HTR-8/SVneo (cell line): ENCODE data around the gene PRSS8.
"Not testable (repeated sequence)": the region's sequence is repeated elsewhere in the genome, so short reads cannot be mapped to it uniquely, and the experiment has no call there.

Experiments used
- DNase-seq: peaks from one replicate; pipeline ENCODE4 v3.0.0; 2011; ENCODE audit warnings: low spot score, mixed read lengths; ENCODE audit not compliant: insufficient read length
- FAIRE-seq: peaks from 2 replicates; lab custom pipeline; 2011; peaks lifted over from hg19 to GRCh38; lab: Jason Lieb, UNC

The PRSS8 gene

DNA sequence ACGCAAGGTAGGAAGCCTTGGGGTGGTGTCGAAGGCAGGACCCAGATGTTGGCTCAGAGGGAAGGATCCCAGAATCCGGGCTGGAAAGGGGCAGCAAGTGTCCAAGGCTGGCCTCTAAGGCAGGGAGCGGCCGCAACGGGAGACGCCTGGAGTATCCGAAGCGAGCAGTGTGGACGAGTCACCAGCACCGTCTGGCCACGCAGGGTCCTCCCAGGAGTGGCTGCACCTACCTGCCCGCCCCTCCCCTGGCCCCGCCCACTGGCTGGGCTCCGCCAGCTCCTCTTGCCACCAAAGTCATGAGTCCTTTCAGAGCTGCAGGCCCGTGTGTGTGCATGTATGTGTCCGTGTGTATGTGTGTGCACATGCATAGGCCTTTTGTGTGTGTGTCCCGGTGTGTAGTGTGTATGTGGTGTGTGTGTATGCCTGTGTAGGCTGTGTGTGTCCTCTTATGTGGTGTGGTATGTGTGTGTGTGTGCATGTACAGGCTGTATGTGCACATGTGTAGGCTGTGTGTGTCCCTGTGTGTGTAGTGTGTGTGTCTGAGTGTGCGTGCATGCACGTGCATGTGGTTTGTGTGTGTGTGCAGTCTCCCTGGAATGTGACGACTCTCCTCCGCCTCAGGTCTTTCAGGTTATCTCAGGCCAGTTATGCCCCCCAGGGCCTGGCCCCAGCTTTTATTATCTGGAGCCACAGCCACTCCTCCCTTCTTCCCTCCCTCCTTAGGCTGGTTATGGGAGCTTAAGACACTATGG lies at the start of gene PRSS8:
TSS of gene PRSS8 (minus strand) at position 193 of the 752 bp plus-strand sequence. CDS start 229 bp downstream, outside the sequence.
- FAIRE-seq: peak; percentile 84
- no peak for DNase-seq

DNA sequence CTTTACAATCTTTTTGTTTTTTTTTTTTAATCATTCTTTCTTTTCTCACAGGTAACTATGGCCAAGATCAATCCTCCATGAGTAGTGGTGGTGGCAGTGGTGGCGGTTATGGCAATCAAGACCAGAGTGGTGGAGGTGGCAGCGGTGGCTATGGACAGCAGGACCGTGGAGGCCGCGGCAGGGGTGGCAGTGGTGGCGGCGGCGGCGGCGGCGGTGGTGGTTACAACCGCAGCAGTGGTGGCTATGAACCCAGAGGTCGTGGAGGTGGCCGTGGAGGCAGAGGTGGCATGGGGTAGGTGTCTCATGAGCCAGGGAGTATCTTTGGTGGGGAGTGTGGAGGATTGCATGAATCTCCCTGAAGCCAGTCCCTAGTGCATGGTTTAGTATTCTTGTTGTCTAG lies 49.4 kb upstream of the PRSS8 start:
- no peak for FAIRE-seq
- DNase-seq: no peak

DNA sequence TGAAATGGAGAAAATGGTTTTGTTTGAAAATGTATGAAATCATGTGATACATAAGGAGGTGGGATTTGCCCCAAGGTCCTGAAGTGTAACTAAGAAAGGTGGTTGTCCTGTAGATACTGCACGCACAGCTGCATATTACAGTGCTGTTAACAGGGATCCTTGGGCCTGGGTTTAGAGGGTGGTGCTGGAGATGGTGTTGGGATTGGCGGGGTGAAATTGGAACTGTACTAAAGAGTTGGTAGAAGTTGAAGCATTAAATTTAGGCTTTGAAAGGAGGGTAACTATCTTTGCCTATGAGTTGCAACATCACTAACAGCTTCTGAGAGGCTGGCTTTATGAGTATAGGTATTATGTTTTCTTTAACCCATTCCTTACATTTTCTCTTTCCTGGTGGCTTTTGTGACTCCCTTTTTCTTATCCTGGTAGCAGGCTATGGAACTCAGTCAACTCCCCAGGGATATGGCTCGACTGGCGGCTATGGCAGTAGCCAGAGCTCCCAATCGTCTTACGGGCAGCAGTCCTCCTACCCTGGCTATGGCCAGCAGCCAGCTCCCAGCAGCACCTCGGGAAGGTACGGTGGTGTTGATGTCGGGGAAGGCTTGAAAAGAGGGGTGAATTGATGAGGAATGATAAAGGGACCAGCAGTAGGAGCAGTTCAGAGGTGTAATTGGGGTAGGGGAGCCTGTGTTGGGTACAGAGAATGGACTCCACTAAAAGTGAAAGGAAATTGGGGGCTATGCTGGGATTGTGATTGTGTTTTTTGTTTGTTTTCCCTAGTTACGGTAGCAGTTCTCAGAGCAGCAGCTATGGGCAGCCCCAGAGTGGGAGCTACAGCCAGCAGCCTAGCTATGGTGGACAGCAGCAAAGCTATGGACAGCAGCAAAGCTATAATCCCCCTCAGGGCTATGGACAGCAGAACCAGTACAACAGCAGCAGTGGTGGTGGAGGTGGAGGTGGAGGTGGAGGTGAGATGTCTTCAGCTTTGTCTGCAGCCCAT lies 48.2 kb upstream of the PRSS8 start:
- FAIRE-seq: no peak

DNA sequence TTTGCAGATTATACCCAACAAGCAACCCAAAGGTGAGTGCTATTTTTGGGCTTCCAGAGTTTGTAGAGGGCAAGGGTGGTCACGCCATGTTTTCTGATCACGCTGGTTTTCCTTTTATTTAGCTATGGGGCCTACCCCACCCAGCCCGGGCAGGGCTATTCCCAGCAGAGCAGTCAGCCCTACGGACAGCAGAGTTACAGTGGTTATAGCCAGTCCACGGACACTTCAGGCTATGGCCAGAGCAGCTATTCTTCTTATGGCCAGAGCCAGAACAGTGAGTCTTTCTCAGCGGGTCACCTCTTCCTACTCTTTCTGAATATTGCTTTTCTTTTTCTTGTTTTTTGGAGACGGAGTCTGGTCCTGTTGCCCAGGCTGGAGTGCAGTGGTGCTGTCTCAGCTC lies 46.9 kb upstream of the PRSS8 start:
- FAIRE-seq (no peak), DNase-seq (no peak)

More for the DNA sequence above, 48.2 kb upstream of the PRSS8 start:
- no peak for DNase-seq

DNA sequence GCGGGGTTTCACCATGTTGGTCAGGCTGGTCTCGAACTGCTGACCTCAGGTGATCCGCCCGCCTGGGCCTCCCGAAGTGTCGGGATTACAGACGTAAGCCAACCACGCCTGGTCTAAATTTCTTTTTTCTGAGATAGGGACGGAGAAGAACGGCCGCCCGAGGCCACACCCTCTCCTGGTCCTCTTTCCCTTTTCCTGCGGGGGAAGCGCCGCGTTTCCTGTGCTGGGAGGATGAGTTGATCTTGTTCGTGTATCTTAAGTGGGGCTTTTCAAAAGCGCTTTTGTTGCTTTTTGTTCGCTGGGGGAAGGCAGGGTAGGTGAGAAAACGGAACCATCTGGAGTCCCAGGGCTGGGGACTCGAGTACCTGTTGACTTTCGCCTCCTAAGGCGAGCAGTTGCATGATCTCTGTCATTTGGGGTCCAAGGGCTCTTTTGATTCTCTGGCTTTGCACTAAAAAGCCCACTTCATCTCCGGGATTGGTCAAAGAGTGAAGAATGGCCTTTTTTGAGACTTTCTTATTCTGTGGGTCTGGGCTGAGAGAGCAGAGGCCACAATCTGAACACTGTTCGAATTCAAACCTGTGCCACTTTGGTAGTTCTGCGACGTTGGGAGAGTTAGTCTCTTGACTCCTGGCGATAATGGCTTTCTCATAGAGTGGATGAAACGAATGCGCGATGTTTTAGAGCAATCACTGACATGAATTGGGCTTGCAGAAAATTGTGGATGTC lies 45.7 kb upstream of the PRSS8 start:
- DNase-seq: no peak

DNA sequence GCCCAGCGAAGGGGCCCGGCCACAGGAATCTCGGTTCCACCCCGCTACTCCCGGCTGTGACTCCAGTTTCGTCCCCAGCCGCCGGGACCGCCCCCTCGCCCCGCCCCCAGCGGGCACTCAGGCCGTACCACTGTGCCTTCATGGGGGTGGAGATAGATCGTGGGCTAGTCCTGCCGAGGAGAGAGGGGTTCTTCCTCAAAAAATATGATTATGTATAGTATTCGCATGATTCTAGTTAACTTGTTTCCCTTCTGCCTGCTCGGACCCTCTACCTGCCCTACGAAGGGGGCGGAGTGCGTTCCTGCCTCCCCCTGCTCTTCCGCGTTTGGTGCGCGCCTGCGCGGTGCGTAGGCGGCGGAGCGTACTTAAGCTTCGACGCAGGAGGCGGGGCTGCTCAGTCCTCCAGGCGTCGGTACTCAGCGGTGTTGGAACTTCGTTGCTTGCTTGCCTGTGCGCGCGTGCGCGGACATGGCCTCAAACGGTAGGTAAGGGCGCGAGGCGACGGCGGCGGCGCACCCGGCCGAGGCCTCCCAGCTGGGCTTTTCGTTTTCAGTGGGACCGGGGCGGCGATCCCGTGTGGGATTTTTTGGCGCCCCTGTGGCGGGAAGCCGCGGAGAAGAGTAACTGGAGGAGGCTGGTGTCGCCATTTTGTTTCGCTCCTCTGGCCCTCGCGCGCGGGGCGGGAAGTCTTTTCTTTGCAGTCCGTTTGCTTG lies 44.4 kb upstream of the PRSS8 start, which contains the start of gene FUS:
TSS of gene FUS (plus strand) at position 393 of the 713 bp plus-strand sequence. CDS start at position 469, 76 bp downstream.
- FAIRE-seq (peak; percentile 93), DNase-seq (peak; percentile 99)

More for the DNA sequence above, 45.7 kb upstream of the PRSS8 start:
- no peak for FAIRE-seq

DNA sequence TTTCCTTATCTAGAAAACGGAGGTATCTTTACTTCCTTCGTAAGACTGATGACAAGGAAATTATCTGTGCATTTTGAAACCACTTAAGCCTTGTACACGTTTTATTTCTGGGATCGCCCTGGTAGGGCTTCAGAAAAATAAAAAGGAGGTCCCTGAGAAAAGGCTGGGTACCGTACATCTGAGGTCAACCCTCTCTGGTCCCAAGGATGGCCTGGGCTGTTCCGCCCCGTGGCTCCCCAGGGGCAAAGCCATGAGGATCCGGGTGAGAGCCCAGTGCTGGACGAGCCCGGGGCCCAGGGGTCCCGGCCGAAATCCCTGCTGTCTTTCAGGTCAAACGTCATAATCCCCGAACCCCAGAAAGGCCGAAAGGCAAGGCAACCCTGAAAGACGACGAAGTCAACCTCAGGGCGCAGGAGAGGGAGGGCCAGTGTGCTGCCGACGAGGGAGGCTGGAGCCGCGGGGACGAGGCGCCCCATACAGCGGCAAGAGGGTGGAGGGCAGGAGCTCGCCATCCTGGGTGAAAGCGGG lies 43.8 kb upstream of the PRSS8 start:
- DNase-seq (no peak), FAIRE-seq (no peak)

DNA sequence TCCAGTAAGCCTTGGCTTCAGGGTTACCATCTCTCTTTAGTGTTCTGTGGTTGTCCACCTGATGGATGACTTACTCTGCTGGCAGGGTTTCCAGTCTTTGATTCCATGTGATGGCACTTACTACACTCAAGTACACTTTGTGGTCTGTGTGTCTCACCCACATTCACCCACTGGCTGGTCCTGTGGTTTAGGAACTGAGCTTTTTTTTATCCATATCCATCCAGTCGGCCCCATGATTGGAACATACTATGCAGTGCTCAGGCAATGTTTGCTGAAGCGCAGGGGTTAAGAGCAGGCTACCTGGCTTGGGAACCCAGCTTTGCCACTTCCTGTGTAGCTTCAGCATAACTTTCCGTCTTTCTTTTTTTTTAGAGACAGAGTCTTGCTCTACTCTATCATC lies 41.6 kb upstream of the PRSS8 start:
- FAIRE-seq: no peak
- no peak for DNase-seq

DNA sequence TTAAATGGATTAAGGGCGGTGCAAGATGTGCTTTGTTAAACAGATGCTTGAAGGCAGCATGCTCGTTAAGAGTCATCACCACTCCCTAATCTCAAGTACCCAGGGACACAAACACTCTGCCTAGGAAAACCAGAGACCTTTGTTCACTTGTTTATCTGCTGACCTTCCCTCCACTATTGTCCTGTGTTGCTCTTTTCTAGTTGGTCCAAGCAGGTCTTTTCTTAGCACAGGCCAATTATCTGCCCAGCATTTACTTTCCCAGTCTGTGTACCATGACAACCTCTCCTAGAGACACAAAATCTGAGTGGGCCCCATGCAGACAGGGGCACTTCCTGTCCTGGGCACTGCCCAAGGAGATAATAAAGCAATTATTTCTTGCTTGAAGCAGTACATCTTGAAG lies 34.5 kb upstream of the PRSS8 start:
- not testable (repeated sequence) for FAIRE-seq, DNase-seq

DNA sequence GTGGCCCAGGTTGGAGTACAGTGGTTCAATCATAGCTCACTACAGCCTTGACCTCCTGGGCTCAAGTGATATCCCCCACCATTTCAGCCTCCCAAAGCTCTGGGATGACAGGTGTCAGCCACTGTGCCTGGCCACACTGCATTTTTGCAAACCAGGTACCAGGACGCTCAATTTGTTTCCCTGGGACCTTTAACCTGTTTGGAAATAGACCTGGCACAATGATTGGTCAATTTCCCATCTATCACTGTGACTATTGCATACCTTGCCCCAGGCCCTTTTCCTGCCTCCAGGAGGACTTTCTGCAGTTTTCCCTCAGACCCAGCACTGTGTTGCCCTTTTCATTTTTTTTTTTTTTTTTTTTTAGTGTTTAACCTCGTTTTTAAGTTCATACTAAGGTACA lies 33.3 kb upstream of the PRSS8 start:
- FAIRE-seq (no peak), DNase-seq (no peak)

DNA sequence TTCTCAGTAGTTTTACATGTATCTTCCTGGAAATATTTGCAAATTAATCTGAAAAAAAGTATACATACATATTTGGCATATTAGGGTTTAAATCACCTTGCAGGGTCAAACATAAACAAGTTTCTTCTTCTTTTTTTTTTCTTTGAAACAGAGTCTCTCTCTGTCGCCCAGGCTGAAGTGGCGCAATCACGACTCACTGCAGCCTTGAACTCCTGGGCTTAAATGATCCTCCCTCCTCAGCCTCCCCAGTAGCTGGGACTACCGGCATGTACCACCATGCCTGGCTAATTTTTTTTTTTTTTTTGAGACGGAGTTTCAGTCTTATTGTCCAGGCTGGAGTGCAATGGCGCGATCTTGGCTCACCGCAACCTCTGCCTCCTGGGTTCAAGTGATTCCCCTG lies 31.8 kb upstream of the PRSS8 start:
- FAIRE-seq (no peak), DNase-seq (no peak)

DNA sequence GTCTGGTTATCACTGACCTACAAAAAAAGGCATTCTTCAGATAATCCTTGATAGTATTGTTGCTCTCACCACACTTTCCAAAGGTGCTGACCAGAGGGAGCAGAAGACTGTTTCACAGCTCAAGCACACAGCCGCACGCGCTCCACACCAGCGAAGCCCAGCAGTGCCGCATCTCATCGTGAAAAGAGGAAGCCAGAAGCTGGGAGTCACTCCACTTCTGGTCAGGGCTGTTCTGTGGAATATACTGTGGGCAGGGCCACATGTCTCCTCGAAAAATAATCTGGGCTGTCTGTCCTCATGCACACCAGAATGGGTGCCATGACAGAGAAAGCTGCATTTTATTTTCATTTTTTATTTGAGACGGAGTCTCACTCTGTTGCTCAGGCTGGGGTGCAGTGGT lies 21.6 kb upstream of the PRSS8 start:
- DNase-seq (no peak), FAIRE-seq (no peak)

DNA sequence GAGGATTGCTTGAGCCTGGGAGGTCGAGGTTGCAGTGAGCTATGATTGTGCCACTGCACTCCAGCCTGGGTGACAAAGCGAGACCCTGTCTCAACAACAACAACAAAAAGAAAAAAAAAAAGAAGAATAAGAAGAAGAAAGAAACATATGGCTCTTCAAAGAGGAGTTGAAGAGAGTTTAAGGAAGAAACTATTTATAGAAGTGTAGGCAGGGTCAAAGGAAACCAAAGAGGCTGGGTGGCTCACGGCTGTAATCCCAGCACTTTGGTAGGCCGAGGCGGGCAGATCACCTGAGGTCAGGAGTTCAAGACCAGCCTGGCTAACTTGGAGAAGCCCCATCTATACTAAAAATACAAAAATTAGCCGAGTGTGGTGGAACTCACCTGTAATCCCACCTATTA lies 15.4 kb upstream of the PRSS8 start:
- not testable (repeated sequence) for FAIRE-seq, DNase-seq

DNA sequence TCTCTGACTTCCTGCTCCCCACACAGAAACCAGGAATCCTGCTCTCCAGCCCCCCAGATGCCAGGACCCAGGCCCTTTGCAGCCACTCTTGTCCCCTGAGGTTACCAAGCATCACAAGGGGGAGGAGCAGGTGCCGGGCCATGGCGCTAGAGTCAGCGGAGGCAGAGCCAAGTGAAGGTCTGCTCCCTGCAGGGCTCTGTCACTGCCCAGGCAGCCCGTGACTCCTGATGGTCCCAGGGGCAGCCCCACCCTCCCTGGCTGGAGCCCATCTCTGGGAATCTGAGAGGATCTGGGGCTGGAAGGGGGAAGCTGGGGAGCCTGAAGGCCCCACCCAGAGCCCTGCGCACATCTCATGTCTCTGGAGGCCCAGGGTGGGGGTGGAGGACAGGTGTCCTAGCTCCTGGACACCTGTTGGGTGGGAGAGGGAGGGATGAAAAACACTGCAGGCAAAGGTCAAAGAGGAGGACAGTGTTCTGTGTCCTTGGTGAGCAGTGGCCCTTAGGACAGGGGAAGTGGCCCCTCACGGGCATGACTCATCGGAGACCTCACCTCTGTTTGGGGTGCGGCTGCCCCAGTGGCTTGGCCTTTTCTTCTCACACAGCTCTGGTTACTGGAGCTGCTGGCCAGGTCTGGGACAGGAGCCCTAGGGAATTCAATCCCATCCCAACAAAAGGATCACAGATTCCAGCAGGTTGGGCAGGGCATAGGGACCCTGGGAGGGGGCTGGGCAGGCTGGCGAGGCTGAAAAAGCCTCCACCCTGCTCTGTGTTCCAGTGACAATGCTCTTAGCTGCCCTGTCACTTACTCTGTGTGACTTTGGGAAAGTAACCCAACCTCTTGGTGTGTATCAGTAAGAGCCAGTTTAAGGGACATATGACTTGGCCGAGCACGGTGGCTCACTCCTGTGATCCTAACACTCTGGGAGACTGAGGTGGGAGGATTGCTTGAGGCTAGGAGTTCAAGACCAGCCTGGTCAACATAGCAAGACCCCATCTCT lies 14.7 kb upstream of the PRSS8 start, which contains the start of gene PRSS36:
TSS of gene PRSS36 (minus strand) at position 173 of the 997 bp plus-strand sequence. CDS start at position 142, 31 bp downstream.
- FAIRE-seq: no peak
- no peak for DNase-seq

DNA sequence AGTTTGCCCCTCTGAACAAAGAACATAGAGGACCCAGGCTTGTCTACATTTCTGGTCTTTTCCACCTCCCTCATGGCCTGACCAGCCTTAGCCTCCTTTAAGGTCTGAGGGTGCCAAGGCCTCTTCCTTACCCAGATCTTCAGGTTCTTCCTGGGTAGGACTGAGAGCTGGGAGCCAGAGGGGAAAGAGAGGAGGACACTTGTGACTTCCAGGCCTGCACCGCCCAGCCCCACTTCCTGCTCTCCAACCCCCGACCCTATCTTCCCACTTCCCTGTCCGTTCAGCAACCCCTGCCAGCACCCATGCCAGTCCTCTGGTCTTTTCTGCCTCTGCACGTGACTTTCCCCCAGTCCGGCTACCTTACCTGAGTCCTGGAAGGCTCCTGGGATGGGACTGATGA lies 13.8 kb upstream of the PRSS8 start:
- no peak for DNase-seq
- no peak for FAIRE-seq

DNA sequence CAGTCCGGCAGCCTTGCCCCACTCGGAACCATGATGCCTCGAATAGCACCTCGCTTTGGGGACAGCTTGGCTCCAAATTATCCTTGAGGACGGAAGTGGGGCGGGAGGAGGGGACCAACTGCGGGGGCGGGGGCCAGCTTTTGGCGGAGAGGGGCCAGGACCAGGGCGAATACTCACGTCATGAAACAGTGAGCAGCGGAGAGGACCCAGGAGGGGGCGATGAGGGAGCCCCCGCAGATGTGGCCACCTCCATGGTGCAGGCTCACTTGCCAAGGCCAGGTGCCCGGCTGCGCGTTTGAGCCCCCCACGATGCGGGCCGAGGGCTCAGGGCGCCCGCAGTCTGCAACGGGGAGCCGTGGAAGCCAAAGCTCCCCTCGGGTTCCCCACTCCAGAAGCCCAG lies 13.4 kb upstream of the PRSS8 start:
- FAIRE-seq: no peak

DNA sequence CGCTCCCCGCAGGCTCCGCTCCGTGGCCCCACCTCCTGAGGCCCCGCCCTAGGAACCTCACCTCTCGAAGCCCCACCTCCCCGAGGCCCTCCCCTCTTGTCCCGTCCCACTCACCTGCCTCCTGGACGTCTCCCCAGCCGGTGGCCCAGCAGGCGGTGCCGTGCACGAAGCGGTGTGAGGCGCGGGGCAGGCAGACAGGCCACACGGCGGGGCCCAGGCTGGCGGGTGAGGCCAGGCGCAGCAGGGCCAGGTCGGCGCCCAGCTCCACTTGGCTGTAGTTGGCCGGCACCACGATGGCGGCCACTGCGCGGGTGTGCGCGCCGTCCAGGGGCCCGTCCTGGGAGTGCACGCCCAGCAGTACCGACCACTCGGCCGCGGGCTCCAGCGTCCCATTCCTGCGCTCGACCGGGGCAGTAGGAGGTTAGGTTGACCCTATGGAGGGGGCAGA lies 12.8 kb upstream of the PRSS8 start:
- no peak for FAIRE-seq
- DNase-seq: no peak

More for the DNA sequence above, 13.4 kb upstream of the PRSS8 start:
- DNase-seq: no peak

DNA sequence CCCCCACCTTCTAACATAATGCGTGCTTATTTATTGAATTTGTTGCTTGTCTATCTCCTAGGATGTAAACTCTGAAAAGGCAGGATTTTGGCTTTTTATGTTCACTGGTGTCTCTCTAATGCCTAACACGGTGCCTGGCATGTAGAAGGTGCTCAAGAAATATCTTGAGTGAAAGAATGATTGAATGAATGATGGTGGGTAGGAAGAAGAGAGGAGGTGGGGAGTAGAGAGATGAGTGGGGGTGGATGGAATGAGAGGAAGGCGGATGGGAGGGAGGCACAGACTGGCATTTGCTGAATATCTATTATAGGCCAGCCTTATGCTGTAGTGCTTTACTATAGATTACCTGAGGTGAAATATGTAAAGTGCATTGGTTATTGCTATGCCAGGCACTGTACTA lies 12.0 kb upstream of the PRSS8 start:
- FAIRE-seq: no peak

More for the DNA sequence above, 12.0 kb upstream of the PRSS8 start:
- DNase-seq: no peak
